Stimulated activated CD4-positive, alpha-beta T cell treated with anti-CD3 and anti-CD28 coated beads, TNF-alpha, amount 100 ng/mL, for 4 hours (primary cell): ENCODE measurements around the gene SORCS2.

ENCODE experiments used
- DNase-seq, 3 experiments: peaks; one replicate each; pipeline ENCODE4 v3.0.0-alpha.2; 2020; ENCODE audit warnings: low read depth in 3 of 3

SORCS2 gene

DNA sequence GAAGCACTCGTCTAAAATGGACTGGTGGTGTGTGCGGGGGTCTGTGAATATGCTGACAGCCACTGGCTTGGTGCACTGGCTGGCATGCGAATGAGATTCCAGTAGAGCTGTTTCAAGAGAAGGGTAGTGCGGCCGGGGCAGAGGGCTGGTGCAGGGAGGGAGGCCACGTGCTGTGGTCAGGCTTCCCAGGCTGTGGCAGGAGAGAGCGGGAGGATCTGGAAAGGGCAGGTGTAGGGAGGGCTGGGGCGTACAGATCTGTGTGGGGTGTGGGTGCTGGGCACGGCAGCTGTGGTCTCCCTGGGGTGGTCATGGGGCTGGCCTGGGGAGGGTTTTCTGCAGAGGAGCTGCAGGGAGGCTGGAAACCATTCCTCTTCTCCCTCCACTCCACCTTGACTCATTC lies 30.2 kb downstream of the SORCS2 start:
- DNase-seq, result no peak

DNA sequence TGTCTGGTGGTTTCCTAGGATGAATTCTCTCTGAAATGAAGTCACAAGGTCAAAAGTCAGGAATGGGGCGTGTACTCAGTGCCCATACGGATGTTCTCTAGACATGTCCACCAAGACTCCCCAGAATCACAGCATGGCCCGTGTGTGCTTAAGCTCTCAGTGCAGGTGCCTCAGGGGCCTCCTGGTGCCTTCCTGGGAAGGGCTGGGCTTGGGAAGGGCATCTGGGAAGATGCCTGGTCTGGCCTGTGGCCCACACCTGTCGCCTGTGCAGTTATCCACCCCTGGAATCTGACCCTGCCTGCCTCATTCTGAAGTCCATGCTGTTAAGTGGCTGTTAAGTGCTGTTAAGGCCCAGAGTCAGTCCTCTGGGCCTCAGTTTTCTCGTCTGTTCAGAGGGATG lies 31.2 kb downstream of the SORCS2 start:
- no peak for DNase-seq

DNA sequence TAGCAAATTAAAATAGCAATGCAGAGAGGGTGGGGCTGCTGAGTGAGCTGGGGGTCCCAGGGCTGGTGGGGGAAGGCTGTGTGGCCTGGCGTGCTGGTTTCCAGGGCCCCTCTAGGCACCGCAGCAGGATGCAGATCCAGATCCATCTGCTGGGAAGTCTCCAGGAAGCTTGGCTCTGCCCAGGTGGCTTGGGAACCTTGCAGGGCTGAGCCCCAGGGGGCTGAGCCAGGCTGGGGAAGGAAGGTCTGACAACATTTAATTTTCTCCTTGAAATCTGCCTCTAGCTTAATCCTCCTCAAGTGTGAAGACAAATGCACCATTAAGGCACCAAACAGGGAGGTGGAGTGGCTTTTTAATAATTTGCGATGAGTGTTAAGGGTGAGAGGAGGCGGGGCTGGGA lies 31.7 kb downstream of the SORCS2 start:
- DNase-seq, result no peak

DNA sequence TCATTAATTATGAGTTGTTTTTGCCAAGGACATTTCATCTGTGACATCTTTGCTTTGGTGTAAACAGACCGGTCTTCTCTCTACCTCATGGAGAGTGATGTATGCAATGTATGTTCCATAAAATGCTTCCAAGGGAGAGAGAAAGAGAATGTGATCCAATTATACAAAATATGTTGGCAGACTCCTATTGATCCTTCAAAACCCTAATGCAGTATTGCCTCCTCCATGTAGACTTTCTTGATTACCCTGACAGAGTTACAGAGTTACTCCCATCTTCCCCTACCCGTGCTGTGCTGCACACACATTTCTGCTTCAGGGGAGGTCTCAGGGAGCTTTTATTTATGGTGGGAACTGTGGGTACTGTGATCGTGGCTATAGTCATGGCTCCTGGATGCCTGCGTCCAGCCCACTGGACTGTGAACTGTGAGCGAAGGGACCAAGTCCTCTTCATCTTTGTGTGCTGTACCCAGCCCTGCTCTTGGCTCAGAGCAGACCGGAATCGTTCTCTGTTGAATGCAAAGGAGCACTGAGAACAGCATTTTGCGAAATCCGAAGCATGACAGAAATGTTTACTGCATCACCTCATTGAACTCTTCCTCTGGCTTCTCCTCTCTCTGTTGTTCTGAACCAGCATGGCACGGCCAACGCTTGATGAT lies 32.7 kb downstream of the SORCS2 start:
- no peak for DNase-seq

DNA sequence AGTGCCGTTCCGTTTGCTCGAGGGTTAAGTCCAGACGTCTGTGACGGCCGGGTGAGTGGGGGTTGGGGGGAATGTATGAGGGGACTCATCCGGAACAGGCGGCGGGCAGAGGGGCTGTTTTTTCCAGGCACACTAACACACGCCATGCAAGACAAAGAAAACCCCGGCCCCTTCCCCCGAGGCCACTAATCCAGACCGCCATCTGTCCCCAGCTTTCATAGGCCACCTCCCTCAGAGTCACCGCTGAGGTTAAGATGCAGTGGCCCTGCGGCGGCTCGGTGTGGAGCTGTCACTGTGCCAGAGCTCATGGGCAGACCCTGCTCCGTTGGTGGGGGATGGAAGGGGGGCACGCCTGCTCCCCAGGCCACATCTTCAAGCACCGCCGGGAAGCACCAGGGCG lies 34.1 kb downstream of the SORCS2 start:
- DNase-seq, result no peak

DNA sequence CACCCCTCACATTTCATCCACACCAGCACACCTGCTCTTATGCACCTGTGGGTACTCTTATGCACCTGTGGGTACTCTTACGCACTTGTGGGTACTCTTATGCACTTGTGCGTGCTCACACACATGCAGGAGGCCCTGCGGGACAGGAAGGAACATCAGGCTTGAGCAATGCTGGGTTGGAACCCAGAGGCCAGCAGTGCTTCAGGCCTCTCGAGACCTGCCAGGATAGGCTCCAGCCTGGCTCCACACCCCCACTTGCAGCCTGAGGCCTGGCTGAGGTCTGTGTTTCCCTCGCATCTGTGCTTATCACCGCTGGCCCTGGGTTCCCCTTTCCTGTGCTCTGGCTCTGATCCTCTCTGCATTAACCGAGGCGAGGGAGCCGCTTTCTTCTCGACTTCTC lies 34.7 kb downstream of the SORCS2 start:
- no peak for DNase-seq

DNA sequence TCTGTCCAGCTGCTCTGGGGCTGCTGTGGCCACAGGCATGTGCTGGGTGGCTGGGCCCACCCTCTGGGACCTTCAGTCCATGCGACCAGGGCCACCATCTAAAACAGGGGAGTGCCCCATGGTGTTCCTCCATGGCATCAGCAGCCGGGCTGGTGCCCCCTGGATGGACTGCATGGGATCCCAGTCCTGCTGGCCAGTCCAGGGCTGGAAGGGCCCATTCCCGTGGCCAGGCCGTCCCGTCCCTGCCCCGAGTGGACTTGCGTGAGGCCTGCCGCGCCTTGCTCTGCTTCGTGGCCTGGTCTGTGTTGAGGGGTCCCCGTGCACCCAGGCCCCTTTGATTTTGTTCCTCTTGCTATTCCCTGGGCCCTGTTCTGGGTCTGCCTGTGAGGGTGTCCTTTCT lies 36.4 kb downstream of the SORCS2 start:
- no peak for DNase-seq

DNA sequence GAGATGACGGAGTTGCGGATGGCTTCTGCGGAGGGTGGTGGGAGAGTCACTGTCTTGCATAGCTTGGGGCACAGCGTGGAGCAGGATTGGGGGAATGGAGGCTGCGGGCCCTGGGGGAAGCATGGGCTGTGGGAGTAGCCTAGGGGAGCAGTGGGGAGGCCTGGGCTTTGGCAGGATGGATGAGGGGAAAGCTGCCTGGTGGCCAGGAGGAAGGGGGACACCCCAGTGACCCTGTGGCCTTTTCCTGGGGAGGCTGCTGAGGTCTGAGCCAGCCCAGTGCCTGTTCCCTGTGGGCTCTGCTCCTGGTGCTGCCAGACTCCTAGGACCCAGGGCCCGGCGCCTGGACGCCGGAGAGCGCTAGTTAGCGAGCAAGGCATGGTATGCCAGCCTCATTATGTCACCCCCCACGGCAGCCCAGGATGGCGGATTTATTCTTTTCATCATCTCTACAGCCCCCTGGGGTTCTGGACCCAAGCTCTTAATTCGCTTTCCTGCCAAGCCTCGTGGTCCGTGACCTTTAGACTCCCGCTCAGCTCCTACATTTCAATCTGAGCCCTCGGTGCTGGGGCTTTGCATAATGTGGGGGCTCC lies 39.8 kb downstream of the SORCS2 start:
- DNase-seq, result no peak

DNA sequence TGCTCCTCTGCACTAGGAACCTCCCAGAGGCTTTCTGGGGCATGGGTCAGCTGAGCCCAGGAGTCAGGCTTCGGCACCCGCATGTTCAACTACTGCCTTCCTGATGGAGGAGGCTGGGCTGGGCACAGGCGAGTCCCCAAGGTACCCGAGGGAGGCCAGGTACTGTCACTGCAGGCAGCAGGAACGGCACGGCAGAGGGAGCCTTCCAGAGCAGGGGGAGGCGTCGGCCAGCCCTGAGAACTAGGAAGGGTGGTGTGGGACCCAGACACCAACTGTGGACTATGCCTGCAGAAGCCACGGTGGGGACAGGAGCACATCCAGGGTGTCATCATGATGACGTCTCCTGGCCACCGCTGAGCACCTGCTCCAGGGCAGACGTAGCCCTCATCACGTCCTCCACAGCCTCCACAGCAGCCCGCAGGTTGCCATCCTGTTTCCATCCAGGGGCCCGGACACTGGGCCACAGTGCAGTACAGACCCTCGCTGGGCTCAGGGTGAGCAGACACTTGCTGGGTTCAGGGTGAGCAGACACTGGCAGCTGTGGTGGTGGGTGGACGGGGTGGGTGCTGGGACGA lies 40.8 kb downstream of the SORCS2 start:
- no peak for DNase-seq

DNA sequence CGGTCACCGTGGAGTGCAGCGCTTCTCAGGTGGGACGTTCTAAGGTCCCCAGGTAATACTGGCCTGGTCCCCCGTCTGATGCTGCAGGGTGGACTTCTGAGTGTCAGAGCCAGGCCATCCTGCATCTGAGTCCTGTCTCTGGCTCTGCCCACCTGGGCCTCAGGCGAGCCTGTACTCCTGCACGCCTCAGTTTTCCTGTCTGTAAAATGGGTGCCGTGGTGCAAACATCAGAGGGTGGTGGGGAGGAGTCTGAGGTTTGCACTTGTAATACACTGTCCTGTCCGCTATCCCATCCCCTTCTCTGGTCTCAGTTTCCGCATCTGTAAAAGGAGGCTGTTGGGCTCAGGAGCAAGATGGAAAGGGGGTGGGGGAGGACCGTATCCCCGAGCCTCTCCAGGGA lies 41.3 kb downstream of the SORCS2 start:
- no peak for DNase-seq

DNA sequence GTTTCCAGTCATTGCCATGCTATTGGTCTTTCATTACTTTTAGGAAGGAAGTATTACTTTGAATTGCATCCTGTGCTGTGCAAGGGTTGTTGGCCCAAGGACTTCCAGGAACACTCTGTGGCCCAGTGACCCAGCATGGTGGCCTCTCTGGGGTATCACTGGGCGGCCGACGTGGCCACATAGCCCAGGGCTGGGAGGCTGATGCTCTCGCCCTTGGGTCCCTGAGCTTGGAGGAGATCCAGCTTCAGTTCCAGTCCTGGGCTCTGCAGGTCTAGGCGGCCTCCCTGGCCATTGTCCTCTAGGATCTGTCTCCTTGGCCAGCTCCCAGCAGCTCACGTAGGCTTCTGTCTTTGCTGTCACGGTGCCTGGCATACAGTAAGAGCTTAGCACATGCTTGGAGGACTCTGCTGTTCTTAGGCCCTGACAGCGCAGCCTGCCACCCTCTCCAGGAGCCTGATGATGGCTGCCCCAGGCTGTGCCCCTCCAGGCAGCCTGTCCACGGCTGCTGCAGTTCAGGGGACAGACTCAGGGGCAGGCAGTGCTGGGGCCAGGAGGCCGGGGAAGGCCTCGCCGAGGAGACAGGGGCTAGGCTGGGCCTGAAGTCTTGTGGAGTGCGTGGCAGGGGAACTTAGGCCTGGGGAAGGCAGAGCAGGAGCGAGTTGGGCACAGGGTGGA lies 42.2 kb downstream of the SORCS2 start:
- DNase-seq, result no peak

DNA sequence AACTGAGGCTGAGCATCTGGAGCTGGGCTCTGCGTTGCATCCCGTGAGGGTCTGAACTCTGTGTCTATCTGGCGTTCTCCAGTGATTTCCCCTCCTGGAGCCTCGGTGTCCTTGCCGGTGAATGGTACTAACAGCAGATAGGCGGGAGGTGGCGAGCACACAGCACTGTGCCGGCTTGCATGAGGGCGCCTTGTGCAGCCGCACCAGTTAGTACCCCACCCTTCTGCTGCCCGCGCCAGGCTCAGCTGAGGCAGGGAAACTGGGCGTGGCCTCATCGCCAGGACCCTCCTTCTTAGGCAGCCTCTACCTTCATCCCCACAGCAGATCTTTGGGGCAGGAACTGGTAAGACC lies 42.7 kb downstream of the SORCS2 start:
- no peak for DNase-seq

DNA sequence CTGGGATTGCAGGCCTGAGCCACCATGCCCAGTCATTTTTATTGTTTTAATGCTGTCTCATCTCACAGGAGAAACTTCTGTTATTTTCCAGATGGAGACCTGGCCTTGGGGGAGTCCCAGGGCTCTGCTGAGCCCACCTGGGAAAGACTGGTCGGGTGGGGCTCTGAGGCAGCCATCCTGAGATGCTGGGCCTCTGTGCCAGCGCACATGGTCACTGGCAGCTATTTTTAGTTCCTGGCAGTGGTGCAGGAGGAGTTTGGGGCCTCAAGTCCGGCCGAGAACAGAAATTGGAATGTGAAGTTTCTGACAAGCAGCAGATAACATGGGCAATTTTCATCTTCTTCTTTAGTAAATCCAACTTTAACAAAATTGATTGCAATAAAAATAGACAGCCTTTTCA lies 44.5 kb downstream of the SORCS2 start:
- DNase-seq, result no peak

DNA sequence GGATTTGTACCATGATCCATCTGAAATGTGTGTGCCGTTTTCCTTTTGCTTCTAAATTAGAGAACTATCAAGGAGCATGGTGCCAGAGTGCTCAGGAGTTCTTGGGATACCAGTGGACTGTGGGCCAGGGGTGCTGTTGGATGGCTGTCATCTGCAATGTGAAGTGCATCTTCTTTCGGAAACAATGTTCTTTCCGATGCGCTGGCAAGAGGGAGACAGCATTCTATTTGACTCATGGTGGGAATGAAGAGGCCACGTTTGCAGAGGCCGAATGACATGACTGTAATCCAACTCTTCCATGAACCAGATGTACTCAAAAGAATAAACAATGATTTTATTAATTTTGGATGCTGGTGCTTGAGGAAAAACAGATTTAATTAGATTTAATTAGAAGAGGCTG lies 45.5 kb downstream of the SORCS2 start:
- DNase-seq, result no peak

DNA sequence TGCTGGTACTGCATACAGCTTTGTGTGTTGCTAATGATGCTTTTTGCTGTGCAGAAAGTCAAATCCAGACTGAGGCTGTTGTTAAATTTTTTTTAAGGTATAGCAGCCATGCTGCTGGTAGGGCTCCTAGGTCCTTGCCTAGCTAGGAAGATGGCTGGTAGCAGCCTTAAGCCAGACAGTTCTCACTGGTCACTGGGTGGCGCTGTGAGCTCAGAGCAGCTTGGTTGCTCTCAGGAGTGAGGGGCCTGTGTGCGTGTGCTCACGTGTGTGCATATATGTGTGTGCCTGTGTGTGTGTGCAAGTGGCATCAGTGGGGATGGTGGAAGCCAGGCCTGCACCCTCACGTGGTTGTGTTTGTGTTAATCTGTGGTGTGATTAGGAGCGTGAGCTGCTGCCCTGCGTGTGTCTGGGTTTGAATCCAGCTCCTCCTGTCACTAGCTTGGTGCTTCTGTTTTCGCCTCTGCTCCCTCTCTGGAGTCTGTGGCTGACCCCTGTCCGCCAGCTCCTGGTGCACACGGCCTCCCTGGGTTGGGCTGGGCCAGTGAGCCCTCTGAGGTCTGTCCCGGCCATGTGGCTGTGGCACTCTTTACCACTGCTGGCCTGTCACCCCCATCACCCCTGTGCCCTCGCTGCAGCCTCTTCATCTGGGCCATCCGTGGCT lies 46.1 kb downstream of the SORCS2 start:
- no peak for DNase-seq

DNA sequence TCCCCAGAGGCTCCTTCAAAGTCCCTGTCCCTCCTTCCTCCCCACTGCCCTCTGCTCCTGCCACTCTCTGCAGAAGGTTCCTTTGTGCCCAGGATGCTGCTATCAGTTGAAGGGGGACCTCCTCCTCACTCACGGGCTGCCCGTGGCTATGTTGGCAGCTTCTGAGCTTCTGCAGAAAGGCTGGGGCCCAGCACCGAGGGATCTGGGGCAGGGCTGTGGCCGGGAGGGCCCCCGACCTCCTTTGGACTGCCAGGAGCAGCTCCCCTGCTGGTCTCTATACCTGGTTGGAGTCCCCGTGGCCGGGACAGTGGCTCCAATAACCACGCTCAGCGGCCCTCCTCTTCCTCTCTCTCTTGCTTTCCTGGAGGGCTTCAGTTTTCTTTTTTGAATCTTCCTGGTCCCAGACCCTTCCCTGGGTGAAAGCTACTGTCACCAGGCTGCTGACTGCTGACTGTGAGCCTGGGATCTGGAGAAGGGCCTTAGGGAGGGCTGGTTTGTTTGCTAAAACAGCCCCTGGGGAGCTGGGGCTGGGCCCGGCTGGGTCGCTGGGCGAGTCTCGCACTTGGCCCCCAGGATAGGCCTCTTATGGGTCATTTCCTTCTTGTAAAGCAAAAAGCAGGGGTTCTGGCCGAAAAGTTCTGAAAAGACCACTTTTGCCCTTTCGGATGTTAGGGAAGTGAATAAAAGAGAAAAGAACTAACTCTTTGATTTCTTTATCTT lies 46.9 kb downstream of the SORCS2 start:
- no peak for DNase-seq

DNA sequence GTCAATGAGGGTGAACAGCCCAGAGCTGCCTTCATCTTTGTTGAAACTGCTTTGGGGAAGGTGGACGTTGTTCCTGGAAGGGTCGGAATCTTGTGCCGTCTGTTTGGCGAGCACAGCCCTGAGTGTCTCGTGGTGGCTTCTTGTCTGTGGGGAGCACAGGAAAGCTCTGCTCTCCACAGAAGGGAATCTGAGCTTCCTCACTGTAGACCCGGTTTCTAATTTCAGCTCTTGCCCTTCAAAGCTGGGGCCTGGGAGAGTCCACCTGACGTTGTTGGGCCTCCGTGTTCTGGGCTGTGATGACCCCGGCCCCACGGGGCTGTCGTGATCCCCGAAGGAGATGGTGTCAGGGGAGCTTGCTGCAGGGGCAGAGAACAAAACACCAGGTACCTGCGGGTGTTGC lies 47.5 kb downstream of the SORCS2 start:
- no peak for DNase-seq

DNA sequence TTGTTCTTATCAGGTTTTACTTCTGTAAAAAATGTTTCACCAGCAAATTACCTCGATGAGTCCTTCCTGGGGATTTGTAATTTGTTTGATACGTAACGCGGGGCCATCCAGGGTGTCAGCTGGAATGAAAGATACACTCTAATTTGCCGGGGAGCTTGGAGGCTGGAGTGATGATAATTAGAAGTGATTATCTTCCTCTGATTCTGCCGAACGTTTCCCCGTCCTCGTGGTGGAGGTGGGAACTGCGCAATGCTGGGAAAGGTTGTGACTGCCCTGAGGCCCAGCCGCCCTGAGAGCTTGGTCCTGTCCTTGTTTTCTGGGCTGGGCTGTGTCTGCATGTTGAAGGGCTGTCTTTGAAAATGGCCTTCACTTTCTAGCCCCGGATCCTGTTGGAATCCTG lies 48.0 kb downstream of the SORCS2 start:
- no peak for DNase-seq

DNA sequence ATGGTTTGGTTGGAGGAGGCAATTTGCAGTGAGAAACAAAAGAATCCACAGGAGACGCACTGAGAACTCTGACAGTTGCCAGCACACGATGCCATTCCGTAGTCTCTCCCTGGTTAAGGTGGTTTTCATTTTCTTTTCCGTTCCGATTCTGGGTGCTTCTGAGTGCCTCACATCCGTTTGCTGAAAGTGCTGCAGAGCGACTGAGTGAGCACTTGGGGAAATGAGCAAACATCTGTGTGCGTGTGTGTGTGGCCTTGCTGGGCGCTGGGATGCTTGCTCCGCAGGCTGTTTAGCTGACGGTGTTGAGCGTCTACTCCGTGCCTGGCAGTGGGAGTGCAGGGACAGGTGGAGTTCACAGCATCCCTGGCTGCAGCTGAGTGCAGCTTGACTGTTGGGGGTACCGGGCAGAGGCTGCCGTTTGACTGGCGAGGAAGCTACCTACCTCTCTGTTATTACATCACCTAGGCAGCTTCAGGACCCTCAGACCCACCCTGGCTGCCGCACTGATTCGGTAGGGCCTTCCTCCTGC lies 49.3 kb downstream of the SORCS2 start:
- DNase-seq, result no peak

DNA sequence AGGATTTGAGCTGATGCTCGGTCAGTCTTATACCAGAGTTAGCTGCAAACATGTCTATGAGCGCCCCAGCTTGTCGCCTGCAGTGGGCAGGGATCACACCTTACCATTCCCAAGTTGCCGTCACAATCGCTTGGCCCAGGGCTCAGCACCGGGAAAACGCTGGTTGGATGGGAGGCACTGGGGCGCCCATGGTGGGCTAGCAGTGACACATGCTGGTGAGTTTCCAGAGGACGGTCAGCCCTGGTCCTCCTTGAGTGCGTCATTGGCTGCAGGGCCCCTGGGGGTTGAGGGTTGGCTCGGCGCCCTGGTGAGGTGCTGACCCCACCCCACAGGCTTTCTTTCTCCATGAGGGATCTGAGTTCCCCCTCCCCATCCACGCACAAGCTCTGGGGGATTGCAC lies 50.4 kb downstream of the SORCS2 start:
- no peak for DNase-seq

DNA sequence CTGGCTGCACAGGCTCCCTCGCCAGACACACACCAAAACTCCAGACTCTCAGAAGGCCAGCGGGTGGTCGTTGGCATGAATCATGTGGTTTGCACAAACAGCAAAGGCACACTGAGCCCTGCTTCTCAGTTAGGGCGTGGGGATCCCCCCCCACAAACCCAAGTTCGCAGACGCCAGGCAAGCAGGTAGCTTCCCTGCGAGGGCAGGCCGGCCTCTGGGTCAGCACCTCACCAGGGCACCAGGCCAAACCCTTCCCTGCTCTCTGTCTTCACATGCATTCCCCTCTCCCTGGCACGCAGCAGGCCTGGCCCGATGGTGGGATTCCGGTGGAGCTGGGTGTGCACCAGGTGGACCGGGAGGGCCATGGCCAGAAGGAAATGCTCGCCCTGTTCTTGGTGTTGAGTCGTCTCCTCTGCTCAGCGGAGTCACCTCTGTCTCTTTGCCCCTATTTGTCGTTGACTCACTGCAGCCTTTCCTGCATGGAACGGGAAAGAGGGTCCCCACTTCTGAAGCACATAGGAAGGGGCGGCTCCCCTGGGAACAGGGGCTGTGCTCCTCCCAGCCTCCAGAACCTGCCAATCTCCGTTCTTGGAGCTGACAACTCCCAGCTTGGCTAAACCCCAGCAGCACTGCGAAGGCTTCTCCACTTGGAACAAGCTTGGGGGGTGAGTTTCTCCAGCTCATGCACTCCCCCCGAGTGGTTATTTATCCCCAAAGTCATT lies 51.4 kb downstream of the SORCS2 start:
- DNase-seq, result no peak
